Thoracic aorta (tissue), 2 donors: ENCODE results near the gene CENPF. TPM values are rescaled to one million over a fixed set of nuclear protein-coding genes. Genes with fewer than 3 reads are reported as not detected.

Experiments
- ATAC-seq: fragments of 150-250 bp; one replicate; pipeline ENCODE4 v1.8.0; 2017; ENCODE audit warnings: low read depth; ENCODE audit not compliant: insufficient number of reproducible peaks, low FRiP score
- DNase-seq: peaks from one replicate; pipeline ENCODE4 v3.0.0-alpha.2; 2020; ENCODE audit warnings: low spot score
- H3K27ac ChIP-seq, 2 donors: fragments of 200-600 bp; sonication (generic); 1 replicate in 1 of 2; 2 replicates in 1 of 2; pipeline ENCODE4 v1.5.1; 2016; ENCODE audit warnings: mild to moderate bottlenecking in 2 of 2, moderate library complexity in 2 of 2
- H3K27me3 ChIP-seq: fragments of 200-600 bp; sonication (generic); replicated peaks from 2 replicates; pipeline ENCODE4 v1.6.0; 2016; ENCODE audit warnings: mild to moderate bottlenecking; ENCODE audit not compliant: insufficient read depth
- H3K36me3 ChIP-seq: fragments of 200-600 bp; sonication (generic); one replicate; pipeline ENCODE4 v1.5.1; 2016
- H3K4me1 ChIP-seq, 2 donors: fragments of 200-600 bp; sonication (generic); 1 replicate in 1 of 2; 2 replicates in 1 of 2; pipeline versions ENCODE4 v1.5.1 to v1.6.0; 2016; ENCODE audit warnings: low read depth in 2 of 2, mild to moderate bottlenecking in 1 of 2; ENCODE audit not compliant: control insufficient read depth in 1 of 2
- H3K4me3 ChIP-seq: fragments of 200-600 bp; sonication (generic); 2 replicates; pipeline ENCODE4 v1.5.1; 2016; ENCODE audit warnings: mild to moderate bottlenecking
- H3K9me3 ChIP-seq: fragments of 200-600 bp; sonication (generic); 2 replicates; pipeline ENCODE4 v1.5.1; 2016
- total RNA-seq, 2 donors: library from RNA; depleted of rRNA; stranded (reverse); fragments of >200 nt; gene quantifications; one replicate each; pipeline versions ENCODE4 v1.1.0 to v1.2.3, GENCODE V29; 2016
- TF ChIP-seq, protein P1 (sequence below): fragments of 200-600 bp; sonication (generic); IDR thresholded peaks from one replicate; pipeline ENCODE4 v1.5.1; 2019; ENCODE audit warnings: antibody characterized with exemption

CENPF gene
- total RNA-seq, 2 donors from 2014 or later, result under 0.01 to 1.8 TPM

GRCh38 chr1:214638459-214638807 lies 35.4 kb downstream of the CENPF start:
- Histone ChIP-seq H3K36me3 (no peaks in the 10 kb centered on the region), H3K4me3 (no peak overlapping the region), H3K27me3 (no peaks in the 10 kb centered on the region), H3K4me1 (no peaks in the 10 kb centered on the region), H3K9me3 (no peaks in the 10 kb centered on the region), H3K27ac (no peak overlapping the region)
- TF ChIP-seq, protein P1, sequence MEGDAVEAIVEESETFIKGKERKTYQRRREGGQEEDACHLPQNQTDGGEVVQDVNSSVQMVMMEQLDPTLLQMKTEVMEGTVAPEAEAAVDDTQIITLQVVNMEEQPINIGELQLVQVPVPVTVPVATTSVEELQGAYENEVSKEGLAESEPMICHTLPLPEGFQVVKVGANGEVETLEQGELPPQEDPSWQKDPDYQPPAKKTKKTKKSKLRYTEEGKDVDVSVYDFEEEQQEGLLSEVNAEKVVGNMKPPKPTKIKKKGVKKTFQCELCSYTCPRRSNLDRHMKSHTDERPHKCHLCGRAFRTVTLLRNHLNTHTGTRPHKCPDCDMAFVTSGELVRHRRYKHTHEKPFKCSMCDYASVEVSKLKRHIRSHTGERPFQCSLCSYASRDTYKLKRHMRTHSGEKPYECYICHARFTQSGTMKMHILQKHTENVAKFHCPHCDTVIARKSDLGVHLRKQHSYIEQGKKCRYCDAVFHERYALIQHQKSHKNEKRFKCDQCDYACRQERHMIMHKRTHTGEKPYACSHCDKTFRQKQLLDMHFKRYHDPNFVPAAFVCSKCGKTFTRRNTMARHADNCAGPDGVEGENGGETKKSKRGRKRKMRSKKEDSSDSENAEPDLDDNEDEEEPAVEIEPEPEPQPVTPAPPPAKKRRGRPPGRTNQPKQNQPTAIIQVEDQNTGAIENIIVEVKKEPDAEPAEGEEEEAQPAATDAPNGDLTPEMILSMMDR, result no peak
- DNase-seq (no peak), ATAC-seq (no peak)

DNA sequence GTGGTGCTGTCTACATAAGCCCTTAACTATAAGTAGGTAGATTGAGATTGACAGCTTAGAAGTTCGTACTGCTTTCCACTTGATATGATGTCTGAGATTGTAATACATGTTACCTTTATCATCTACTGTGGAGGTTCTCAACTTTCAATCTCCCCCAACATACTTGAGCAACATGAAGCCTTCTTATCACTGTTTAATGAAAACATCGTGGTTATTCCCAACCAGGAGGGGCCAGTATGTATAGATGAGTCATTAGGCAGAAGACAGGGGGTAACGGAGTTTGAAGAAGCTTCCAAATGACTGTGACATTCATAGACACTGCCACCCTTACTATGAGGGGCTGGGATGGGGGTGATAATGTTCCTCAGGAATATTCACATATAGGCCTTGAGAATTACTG lies 36.0 kb downstream of the CENPF start:
- Histone ChIP-seq H3K4me3 (no peak overlapping the region), H3K4me1 (no peaks in the 10 kb centered on the region), H3K36me3 (no peaks in the 10 kb centered on the region), H3K9me3 (no peaks in the 10 kb centered on the region), H3K27me3 (no peaks in the 10 kb centered on the region), H3K27ac (no peak overlapping the region)
- DNase-seq (no peak), ATAC-seq (no peak)
- TF ChIP-seq, protein P1, result no peak

DNA sequence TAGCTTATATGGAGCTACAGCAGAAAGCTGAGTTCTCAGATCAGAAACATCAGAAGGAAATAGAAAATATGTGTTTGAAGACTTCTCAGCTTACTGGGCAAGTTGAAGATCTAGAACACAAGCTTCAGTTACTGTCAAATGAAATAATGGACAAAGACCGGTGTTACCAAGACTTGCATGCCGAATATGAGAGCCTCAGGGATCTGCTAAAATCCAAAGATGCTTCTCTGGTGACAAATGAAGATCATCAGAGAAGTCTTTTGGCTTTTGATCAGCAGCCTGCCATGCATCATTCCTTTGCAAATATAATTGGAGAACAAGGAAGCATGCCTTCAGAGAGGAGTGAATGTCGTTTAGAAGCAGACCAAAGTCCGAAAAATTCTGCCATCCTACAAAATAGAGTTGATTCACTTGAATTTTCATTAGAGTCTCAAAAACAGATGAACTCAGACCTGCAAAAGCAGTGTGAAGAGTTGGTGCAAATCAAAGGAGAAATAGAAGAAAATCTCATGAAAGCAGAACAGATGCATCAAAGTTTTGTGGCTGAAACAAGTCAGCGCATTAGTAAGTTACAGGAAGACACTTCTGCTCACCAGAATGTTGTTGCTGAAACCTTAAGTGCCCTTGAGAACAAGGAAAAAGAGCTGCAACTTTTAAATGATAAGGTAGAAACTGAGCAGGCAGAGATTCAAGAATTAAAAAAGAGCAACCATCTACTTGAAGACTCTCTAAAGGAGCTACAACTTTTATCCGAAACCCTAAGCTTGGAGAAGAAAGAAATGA lies 37.6 kb downstream of the CENPF start:
- no peak overlapping the region for H3K4me3 ChIP-seq
- no peak for DNase-seq
- H3K27me3 ChIP-seq, result no peaks in the 10 kb centered on the region
- no peaks in the 10 kb centered on the region for H3K9me3 ChIP-seq
- no peaks in the 10 kb centered on the region for H3K36me3 ChIP-seq
- H3K4me1 ChIP-seq, result no peaks in the 10 kb centered on the region
- TF ChIP-seq, protein P1, result no peak
- H3K27ac ChIP-seq, result no peak overlapping the region
- no peak for ATAC-seq

DNA sequence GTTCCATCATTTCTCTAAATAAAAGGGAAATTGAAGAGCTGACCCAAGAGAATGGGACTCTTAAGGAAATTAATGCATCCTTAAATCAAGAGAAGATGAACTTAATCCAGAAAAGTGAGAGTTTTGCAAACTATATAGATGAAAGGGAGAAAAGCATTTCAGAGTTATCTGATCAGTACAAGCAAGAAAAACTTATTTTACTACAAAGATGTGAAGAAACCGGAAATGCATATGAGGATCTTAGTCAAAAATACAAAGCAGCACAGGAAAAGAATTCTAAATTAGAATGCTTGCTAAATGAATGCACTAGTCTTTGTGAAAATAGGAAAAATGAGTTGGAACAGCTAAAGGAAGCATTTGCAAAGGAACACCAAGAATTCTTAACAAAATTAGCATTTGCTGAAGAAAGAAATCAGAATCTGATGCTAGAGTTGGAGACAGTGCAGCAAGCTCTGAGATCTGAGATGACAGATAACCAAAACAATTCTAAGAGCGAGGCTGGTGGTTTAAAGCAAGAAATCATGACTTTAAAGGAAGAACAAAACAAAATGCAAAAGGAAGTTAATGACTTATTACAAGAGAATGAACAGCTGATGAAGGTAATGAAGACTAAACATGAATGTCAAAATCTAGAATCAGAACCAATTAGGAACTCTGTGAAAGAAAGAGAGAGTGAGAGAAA lies 38.4 kb downstream of the CENPF start:
- Histone ChIP-seq H3K27ac (no peak overlapping the region), H3K4me1 (no peaks in the 10 kb centered on the region), H3K4me3 (no peak overlapping the region), H3K36me3 (no peaks in the 10 kb centered on the region), H3K27me3 (no peaks in the 10 kb centered on the region), H3K9me3 (no peaks in the 10 kb centered on the region)
- no peak for ATAC-seq
- DNase-seq, result no peak
- TF ChIP-seq, protein P1, result no peak

- no peak for DNase-seq
- H3K4me1 ChIP-seq, result no peaks in the 10 kb centered on the region
- no peak for ATAC-seq
- TF ChIP-seq, protein P1, result no peak
- H3K4me3 ChIP-seq, result no peak overlapping the region
- no peaks in the 10 kb centered on the region for H3K9me3 ChIP-seq
- H3K27me3 ChIP-seq, result no peaks in the 10 kb centered on the region
- no peak overlapping the region for H3K27ac ChIP-seq
- H3K36me3 ChIP-seq, result no peaks in the 10 kb centered on the region
Measured at GRCh38 chr1:214643030-214643429, 40.0 kb downstream of the CENPF start.
